Cerebellar nuclear complex (tissue), 1 donor: ENCODE data around the gene SORCS3.

Experiments
- DNase-seq, 2 experiments: peaks; one replicate each; lab custom pipeline; 2025; lab: John Stamatoyannopoulos, UW

The SORCS3 gene

DNA sequence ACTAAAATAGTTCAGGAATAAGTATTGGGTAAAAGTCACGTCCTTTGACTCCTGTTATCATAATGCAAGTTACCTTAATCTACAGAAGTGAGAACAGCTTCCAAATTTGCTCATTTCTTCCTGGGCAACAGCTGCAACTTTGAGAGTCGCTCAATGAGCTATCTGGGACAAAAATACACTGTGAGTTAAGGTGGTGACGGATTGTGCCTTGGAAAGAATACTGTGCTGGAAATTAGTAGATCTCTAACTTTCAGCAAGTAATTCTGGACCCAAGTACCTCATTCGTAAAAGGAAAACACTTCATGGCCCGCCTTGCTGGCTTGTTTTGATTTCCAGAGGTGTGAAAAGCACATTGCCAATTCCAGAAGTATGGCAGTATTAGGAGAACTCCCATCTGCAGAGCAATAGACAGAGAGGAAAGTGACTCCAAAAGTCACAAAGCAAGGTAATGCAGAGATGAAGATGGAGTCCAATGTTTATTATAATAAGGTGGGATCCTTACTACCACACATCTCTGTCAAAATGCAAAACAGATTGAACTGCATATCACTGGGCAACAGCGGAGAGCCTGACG is 626.0 kb downstream of the SORCS3 start:
- DNase-seq, result no peak

DNA sequence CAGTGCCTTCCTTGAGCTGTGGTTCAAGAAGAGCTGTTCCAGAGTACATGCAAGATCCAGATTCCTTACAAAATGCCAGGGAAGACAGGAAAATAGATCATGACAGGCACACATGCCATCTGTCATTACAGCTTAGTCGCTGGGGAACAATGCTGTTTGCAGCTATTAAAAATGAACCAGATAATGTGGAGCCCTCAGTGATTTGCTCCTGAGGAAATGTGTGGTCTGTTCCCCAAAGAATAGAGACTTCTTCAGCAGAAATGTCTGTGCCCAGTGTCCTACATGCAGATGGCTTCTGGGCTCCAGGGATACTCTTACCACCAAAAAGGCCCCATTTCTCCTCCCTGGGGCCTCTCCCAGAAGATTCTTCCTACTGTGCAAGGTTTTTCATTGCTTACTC is 627.9 kb downstream of the SORCS3 start:
- DNase-seq, result no peak

DNA sequence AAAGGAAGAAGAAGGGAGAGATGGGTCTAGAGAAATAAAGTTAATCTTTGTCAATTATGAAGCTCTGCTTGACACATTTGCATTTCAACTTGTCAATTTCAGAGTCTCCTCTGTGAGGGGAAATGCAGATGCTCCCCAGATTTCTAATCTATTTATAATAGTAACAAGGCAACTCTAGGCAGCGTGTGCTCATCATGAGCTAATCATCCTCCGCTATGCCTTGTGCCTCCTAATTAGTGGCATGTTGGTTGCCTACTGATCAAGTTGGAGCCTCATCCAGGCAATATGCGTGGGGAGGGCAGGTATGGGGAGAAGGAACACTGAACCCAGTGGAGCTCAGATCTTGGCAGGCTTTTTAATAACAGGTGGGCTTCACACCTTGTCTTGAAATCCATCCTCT is 628.6 kb downstream of the SORCS3 start:
- no peak for DNase-seq

DNA sequence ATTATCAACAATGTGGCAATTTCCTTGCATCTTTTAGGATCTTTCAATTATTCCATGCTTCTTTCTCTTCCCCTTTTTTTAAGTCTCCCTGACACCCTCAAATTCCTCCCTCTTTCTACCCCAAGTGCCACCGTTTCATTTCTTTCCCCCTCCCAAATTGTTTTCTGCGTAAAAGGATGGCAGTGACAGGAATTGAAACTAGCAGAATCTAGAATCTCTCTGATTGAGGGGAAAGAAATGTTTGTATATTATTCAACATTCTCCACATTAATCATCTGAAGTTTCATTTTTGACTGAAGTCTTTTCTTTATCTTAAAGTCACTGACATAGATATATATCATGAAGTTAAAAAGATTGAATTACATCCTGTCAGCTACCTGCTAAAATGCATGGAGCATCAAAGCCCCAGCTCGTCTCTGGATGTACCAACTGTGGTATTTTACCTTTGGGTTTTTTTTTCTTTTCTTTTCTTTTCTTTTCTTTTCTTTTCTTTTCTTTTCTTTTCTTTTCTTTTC is 633.5 kb downstream of the SORCS3 start:
- DNase-seq, result no peak

- DNase-seq, result no peak
Observed at GRCh38 chr10:105278439-105278838, 637.3 kb downstream of the SORCS3 start.

GRCh38 chr10:105279101-105279500 is 638.0 kb downstream of the SORCS3 start:
- DNase-seq, result no peak

DNA sequence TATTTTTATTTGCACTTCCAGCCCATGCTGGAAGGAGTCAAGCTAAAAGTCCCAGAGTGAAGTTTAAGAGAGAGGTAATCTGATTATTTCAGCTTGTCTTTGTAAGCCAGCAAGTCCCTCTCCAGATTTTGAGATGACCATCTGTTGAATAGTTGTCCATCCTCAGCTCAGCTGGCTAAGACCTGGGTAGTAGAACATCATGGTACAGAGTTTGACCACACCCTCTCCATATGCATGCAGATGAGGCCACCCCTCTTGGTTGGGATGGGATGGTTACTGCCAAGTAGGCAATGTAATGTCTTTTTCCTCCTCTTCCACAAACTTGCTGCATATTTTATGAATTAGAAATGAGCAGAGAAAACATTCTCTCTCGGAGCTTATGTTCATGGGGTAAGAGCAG is 639.8 kb downstream of the SORCS3 start:
- no peak for DNase-seq

DNA sequence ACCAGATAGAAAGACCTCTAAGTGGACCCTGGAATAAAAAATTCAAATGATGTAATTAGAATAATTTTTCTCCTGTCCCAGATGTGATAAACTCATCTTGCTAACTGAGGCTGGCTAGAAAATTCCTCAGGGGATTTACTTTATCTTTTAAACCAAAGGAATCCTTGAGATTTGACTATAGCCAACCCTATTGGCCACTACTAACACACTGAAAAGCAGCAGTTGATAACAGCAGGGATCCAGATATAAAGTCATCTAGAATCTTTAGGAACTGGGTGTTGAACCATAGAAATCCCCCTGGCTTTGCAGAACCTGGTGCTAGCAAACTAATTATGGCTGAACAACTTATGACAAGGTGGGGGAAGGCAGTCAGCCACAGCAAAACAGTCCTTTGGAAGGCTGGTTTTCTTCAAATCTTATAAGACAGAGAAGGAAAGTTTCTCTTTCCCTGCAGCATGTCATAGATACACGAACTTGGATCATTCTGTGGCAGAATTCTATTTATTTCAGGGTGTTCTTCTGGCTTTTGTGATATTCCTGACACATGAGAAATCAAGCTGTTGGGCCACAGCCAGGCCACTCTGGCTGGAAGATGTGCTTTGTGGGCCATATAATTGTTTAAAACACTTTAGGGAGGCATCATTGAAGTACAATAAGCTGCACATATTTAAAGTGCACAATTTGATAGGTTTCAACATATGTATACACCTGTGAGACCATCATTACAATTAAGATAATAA is 643.6 kb downstream of the SORCS3 start:
- no peak for DNase-seq

DNA sequence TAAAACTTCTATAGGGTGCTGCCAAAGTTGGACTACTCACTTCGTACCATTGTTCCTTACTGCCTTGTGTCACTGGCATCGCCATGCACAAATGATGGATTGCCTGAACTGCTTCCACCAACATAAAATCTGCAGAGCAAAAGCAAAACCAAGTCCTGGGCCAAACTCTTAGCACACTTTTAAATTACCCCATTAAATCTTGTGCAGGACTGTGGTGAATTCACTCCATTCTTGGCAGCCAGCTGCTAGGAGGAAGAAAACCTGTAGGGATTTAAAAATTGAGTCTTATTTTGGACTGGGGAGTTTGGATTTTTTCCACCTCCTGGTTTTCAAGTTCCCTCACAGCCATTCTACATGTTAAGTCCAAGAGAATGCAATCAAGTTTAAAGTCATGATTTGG is 646.9 kb downstream of the SORCS3 start:
- no peak for DNase-seq

DNA sequence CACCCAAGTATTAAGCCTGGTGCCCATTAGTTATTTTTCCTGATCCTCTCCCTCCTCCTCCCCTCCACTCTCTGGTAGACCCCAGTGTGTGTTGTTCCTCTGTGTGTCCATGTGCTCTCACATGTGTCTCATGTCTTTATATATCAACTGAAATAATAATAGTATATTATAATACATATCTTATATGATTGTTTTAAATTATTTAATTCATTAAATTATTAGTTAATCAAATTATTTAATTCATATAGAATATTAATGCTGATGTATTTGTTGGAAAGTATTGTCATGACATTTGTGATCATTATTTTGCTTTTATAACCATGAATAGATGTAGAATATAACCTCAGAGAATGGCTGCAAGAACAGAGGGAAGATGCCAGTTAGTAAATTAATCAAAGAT is 647.5 kb downstream of the SORCS3 start:
- no peak for DNase-seq

- no peak for DNase-seq
Observed at GRCh38 chr10:105291571-105291970, 650.5 kb downstream of the SORCS3 start.

DNA sequence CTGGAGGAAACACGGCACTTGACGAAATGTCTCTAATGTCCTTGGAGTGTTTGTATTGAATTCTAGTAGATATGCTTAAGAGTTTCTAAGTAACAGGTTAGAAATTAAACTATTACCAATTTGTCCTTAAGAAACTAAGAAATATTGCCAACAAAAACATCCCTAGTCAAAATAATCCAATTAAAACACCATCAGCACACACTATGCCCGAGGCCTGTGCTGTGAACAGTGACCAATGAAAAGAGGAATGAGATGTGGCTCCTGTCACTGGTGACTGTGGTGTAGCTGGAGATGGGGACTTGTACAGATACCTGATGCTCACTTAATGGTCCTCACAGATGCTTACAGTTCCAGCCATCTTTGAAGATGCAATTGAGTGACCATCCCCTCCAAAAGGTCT is 651.1 kb downstream of the SORCS3 start:
- DNase-seq, result no peak
